Activated T-helper 1 cell treated with Interleukin-2 at 50 U/mL for 16 hours (primary cell): Measurements from ENCODE around the gene DDAH1.

Experiments
- DNase-seq: peaks from one replicate; pipeline ENCODE4 v3.0.0-alpha.2; 2020; ENCODE audit warnings: low read depth

DDAH1 gene

GRCh38 chr1:85303440-85304162 lies 161.4 kb downstream of the DDAH1 start:
- no peak for DNase-seq

GRCh38 chr1:85300140-85300539 lies 164.8 kb downstream of the DDAH1 start:
- DNase-seq = no peak

GRCh38 chr1:85297855-85298629 lies 166.9 kb downstream of the DDAH1 start:
- peak; percentile 35 for DNase-seq

- no peak for DNase-seq
These were observed 167.5 kb downstream of the DDAH1 start for GRCh38 chr1:85297538-85297854.

- DNase-seq = no peak
These were observed 168.0 kb downstream of the DDAH1 start for GRCh38 chr1:85296980-85297379.

GRCh38 chr1:85295654-85296053 lies 169.3 kb downstream of the DDAH1 start:
- DNase-seq = no peak

GRCh38 chr1:85295006-85295431 lies 169.9 kb downstream of the DDAH1 start:
- DNase-seq = no peak

GRCh38 chr1:85290826-85291225 lies 174.1 kb downstream of the DDAH1 start:
- DNase-seq = no peak

GRCh38 chr1:85289848-85290335 lies 175.1 kb downstream of the DDAH1 start:
- no peak for DNase-seq

- no peak for DNase-seq
These were observed 175.6 kb downstream of the DDAH1 start for GRCh38 chr1:85289207-85289847.

GRCh38 chr1:85284202-85284601 lies 180.8 kb downstream of the DDAH1 start:
- no peak for DNase-seq

- no peak for DNase-seq
These were observed 181.3 kb downstream of the DDAH1 start for GRCh38 chr1:85283475-85284199.

- no peak for DNase-seq
These were observed 182.5 kb downstream of the DDAH1 start for GRCh38 chr1:85282424-85282823.

- no peak for DNase-seq
These were observed 184.3 kb downstream of the DDAH1 start for GRCh38 chr1:85280636-85281035.

- DNase-seq = no peak
These were observed 185.4 kb downstream of the DDAH1 start for GRCh38 chr1:85279458-85280080.

- DNase-seq = peak; percentile 12
These were observed 186.1 kb downstream of the DDAH1 start for GRCh38 chr1:85278853-85279314.

GRCh38 chr1:85277802-85278201 lies 187.2 kb downstream of the DDAH1 start:
- no peak for DNase-seq

GRCh38 chr1:85276978-85277639 lies 187.8 kb downstream of the DDAH1 start:
- no peak for DNase-seq

GRCh38 chr1:85276215-85276977 lies 188.6 kb downstream of the DDAH1 start, which contains the start of gene BCL10:
Gene BCL10, minus strand, starts transcription at chr1:85276632. Its CDS starts 280 bp downstream, at chr1:85276352.
- DNase-seq = peak; percentile 96

GRCh38 chr1:85275701-85276214 lies 189.2 kb downstream of the DDAH1 start:
- DNase-seq = no peak
